IMR-90 (cell line): ENCODE results near the gene RDH13. TPM values are rescaled to one million over a fixed set of nuclear protein-coding genes. Genes with fewer than 3 reads are reported as not detected.

Experiments used
- NFE2L2 ChIP-seq: fragments of 150-350 bp; IDR thresholded peaks from 2 replicates; pipeline ENCODE4 v1.6.1; 2016; ENCODE audit warnings: low read depth, mild to moderate bottlenecking, low read length
- USF2 ChIP-seq: fragments of 150-350 bp; IDR thresholded peaks from 2 replicates; pipeline ENCODE4 v1.6.1; 2017; ENCODE audit warnings: mild to moderate bottlenecking, antibody characterized with exemption, low read length, low read depth
- polyA plus RNA-seq, 3 experiments: library from polyadenylated mRNA; depleted of rRNA; stranded (reverse); fragments of >200 nt; gene quantifications; 2 replicates each; pipeline ENCODE4 v1.2.3, GENCODE V29; 2012; ENCODE audit warnings: low replicate concordance in 1 of 3
- total RNA-seq: library from RNA; depleted of rRNA; stranded (reverse); fragments of >200 nt; gene quantifications from 2 replicates; pipeline ENCODE4 v1.2.3, GENCODE V29; 2012

RDH13 gene
- total and polyA plus RNA-seq, 2 of the 4 experiments (the other 2 are of a cell fraction) = 7.5 to 7.8 TPM

- TF ChIP-seq USF2 (no peak), NFE2L2 (no peak)
These were observed 18.2 kb upstream of the RDH13 start (continued) for GRCh38 chr19:55080968-55081769.
